ENCODE results near the gene CACNA1S. TPM values are rescaled to one million over a fixed set of nuclear protein-coding genes. Genes with fewer than 3 reads are reported as not detected.

Gene CACNA1S
- total RNA-seq, 1 experiment from 2014 or later = not detected

GRCh38 chr1:201014816-201015200, 97.4 kb downstream of the CACNA1S start:
- no peak for DNase-seq (ENCODE audit: low read depth)

DNA sequence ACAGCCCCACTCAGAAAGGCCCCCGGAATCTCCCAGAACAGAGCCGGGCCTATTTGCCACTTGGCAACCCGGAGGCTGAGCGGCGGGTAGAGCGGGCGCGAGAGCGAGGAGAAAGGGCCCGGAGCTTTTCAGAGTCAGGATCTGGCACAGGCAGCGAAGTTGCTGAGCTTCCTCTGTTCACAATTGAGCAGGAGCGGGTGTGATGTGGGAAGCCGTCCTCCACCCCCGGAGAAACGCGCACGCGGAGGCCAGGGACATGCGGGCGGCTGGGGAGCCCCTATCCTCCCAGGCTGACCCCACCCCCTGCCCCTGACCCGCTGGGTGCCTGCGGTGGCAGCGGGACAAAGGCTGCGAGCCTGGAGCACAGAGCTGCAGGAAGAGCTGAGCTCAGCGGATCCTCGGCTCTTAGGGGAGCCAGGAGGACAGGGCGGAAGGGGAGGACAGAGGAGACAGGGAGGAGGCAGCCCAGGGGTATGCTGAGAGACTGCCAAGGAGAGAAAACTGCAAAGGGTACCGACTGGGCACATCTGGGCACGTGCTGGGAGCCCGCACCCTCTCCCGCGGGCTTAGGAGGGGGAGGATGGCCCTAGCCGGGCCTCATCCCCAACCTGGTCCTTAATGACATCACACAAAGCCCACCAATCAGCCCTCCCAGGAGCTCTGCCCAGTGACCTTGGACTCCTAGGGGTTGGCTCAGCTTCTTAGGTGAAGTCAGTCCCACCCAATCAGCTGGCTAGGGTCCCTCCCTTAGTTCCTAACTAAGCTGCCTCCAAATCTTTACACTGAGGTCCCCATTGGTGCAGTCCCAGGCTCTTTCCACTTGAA, 98.0 kb downstream of the CACNA1S start:
- DNase-seq (ENCODE audit: low read depth) = no peak

- no peak for DNase-seq (ENCODE audit: low read depth)
Observed at GRCh38 chr1:201013031-201013485, 99.2 kb downstream of the CACNA1S start.

GRCh38 chr1:201011616-201012015, 100.6 kb downstream of the CACNA1S start:
- no peak for DNase-seq (ENCODE audit: low read depth)

DNA sequence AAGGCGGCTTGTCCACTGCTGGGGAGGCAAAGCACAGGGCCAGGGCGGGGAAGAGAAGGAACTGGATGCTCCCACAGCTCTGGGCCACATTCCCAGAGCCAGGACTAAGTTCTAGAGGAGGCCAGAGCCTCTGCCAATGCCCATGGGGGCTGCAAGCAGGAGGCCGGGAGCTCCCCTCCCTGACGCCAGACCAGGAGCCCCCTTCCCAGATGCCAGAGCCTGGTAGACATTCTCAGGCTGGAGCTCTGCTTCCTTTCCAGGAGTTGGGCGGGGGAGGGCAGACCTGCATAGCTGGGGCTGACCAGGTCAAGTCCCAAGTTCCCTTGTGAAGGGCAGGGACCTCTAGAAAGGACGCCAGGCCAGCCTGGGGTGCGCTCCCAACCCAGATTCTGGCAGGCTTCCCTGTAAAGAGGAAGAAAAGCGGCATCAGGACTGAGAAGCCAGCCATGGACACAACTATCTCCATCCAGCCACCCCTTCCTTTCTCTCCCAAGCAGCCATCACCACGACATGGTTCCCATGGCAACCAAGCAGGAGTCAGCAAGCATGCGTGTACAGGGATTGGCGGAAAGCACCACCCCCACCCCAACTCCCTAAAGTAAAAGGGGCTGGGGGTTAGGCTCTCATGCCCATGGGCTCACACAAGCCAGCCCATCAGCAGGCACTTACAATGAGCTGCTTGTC, 102.1 kb downstream of the CACNA1S start:
- no peak for DNase-seq (ENCODE audit: low read depth)

GRCh38 chr1:201008666-201009360, 103.4 kb downstream of the CACNA1S start:
- DNase-seq (ENCODE audit: low read depth) = no peak

- DNase-seq (ENCODE audit: low read depth) = no peak
Observed at GRCh38 chr1:201007481-201007880, 104.7 kb downstream of the CACNA1S start.

DNA sequence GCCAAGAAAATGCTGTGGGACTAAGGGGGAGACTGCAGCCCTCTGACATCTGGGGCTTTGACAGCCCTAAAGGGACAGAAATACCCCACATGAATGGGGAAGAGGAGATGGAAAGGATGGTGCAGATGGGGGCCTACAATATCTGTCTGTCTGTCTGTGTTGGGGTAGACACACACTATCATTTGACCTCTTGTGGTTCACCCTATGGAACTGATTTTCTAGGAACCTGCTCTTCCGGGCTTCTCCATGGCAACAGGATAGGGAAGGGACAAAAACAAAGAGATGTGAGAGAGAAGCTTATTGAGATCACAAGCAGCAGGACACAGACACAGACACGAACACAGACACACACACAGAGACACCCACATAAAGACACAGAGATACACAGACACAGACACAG, 105.8 kb downstream of the CACNA1S start:
- DNase-seq (ENCODE audit: low read depth) = no peak

DNA sequence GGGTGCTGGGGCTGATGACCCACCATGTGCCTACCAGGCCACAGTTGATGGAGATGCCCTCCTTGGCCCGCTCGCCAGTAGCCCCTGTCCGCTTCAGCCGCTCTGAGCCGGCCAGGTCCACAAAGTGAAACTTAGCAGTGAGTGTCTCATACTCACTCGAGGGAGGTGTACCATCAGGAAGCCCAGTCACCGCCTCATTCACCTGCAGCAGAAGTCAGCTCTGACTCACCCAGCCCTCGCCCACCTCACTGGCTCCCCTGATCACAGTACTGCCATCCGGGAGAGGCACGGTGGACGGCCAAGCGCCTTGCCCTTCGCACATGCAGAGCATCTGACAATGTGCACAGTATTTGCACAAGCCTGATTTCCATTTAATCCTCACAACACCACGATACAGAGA, 107.5 kb downstream of the CACNA1S start:
- DNase-seq (ENCODE audit: low read depth) = no peak

- DNase-seq (ENCODE audit: low read depth) = no peak
Observed at GRCh38 chr1:201004154-201004553, 108.1 kb downstream of the CACNA1S start.

DNA sequence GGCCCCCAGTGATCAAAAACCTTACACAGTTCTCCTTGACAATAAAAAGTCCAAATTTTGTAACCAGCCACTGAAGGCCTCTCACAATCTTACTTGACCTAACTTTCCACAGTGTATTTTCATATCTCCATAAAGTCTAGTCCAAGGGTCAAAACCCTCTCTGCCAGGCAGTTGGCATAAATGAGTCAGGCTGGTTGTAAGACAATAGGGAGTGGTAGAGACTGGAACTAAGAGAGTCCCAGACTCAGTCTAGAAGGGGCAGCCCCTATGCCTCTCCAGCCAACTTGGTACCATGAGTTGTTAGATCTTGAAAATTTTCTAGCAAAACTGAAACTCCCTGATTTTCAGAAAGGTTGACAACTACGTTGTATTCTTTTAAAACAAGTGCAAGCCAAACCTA, 109.7 kb downstream of the CACNA1S start:
- DNase-seq (ENCODE audit: low read depth) = no peak

GRCh38 chr1:201001962-201002361, 110.3 kb downstream of the CACNA1S start:
- DNase-seq (ENCODE audit: low read depth) = no peak

DNA sequence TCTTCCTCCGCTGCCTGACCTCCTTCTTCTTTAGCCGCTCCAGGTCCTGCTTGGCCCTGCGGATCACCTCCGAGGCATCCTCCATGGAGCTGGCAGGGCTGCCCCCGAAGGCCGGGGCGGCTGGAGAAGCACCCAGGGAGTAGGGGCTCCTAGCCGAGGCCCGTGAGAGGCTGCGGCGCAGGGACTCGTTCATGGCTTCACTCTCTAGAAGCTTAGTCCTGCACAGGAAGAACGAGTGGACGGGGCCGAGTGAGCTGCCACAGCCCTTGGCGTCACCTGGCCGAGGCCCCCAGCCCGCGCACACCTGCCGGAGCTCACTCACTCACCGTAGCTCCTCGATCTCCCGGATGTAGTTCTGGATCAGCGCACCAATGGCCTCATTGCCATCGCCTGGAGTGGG, 111.8 kb downstream of the CACNA1S start:
- DNase-seq (ENCODE audit: low read depth) = no peak

- no peak for DNase-seq (ENCODE audit: low read depth)
Observed at GRCh38 chr1:200999667-201000066, 112.6 kb downstream of the CACNA1S start.

DNA sequence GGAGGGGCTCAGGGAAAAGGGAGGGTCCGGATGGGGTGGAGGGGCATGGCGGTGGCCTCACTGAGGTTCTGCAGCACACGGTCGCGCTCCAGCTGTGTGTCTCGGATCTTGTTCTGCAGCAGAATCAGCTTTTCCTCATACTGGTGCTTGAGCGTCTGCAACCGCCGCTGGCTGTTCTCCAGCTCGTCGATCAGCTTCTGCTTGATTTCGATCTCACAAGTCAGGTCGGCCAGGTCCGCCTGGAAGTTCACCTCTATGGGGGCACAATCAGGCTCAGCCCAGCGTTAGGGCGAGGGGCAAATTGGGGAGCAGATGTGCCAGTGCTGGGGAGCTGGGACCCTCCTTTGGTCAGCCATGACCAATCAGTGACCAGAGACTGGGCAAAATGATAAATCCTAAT, 113.9 kb downstream of the CACNA1S start:
- no peak for DNase-seq (ENCODE audit: low read depth)

DNA sequence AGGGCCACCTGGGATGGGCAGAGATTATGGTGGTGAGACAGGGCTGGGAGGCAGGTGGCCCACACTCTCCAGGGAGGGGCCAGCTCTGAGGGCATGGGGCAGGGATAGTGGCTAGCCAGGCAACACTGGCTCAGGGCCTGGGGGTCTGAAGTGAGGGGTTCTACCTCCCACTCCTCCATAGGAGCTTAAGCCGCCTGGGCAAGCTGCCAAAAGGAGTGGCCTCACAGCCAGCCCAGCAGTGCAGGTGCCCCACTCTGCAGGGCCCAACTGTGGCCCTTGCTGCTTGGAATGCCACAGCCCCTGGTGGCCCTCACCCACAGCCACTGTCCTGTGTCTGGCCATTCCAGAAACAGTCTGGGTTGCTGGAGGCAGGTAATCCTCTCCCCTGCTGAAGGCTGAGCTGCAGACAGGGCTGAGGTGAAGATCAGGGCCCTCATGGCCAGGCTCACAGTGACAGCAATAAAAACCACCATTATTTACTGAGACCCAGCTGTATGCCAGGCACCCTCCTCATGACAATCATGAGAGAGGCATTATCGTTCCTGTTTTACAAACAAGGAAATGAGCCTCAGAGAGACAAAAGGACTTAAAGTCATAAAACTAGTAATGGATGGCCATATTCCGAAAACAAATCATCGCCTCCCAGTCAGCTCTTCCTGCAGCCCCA, 119.7 kb downstream of the CACNA1S start:
- DNase-seq (ENCODE audit: low read depth) = no peak

DNA sequence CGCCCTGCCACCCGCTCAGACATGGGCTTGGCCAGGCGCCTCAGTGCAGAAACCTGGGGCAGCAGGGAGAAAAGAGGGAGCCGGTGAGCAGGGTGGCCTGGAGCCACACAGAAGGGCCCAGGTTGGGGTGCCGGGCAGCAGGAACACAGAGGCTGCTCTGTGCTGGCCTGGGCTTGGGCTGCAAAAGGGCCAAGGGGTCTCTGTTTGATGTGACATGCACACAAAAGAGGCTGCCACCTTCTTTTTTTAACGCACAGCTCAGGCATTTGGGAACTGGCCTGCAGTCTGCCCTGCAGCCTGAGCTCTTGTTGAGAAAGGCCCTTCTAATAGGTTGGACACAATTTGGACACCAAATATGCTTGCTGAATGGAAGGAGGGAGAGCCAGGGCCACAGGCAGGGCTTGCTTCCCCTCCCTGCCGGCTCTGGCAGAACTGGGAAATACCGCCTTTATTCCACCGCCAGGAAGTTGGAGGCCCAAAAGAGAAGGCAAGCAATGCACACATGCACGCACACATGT, 121.1 kb downstream of the CACNA1S start:
- DNase-seq (ENCODE audit: low read depth) = no peak

- no peak for DNase-seq (ENCODE audit: low read depth)
Observed at GRCh38 chr1:200990114-200990513, 122.1 kb downstream of the CACNA1S start.

Measured in Daoy (cell line).